AG20443 (cell line): Measurements from ENCODE around the gene MAGEB6.
"Not testable (repeated sequence)": the region's sequence is repeated elsewhere in the genome, so short reads cannot be mapped to it uniquely, and the experiment has no call there.

Experiments used
- DNase-seq: peaks from one replicate; pipeline ENCODE4 v3.0.0; 2012; ENCODE audit warnings: low spot score, mixed read lengths

Gene MAGEB6, protein sequence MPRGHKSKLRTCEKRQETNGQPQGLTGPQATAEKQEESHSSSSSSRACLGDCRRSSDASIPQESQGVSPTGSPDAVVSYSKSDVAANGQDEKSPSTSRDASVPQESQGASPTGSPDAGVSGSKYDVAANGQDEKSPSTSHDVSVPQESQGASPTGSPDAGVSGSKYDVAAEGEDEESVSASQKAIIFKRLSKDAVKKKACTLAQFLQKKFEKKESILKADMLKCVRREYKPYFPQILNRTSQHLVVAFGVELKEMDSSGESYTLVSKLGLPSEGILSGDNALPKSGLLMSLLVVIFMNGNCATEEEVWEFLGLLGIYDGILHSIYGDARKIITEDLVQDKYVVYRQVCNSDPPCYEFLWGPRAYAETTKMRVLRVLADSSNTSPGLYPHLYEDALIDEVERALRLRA

DNA sequence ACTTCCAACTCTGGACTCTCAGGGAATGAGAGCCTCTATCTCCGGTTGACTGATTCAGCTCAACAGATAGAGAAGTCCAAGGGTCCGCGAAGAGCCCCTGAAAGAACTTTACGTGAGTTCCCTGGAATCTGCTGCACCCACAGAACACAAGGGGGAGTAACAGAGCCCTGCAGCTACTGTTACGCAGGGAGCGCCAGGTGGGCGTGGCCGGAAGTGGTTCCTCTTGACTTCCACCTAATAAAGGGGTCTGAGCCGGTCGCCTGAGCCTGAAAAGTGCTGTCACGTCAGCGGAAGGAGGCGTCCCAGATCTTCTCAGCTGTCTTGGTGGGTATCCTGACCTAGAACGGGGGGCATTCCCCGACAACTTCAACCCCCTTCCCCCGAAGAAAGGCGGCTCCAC, at the start of gene MAGEB6:
TSS of gene MAGEB6 (plus strand) at position 237 of the 400 bp plus-strand sequence. CDS start 1,407 bp downstream, outside the sequence.
- no peak for DNase-seq

DNA sequence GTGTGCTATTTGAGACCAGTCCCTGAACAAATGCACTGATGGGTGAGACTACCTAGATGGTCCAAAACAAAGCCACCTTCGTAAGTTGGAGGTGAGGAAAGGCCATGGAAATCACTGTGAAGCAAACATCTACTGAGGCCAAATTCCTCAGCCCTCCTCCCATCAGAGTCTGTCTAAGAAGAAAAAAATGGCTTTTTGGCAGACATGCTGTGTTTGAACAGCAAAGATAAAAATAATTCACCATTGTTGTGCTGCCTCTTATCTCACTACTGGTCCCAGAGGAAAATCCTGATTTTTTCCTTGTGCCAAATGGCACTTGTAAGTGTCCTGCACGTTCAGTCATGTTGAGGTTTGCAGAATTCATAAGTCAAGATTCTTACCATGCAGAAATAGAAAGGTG, 46.2 kb upstream of the MAGEB6 start:
- DNase-seq = no peak

DNA sequence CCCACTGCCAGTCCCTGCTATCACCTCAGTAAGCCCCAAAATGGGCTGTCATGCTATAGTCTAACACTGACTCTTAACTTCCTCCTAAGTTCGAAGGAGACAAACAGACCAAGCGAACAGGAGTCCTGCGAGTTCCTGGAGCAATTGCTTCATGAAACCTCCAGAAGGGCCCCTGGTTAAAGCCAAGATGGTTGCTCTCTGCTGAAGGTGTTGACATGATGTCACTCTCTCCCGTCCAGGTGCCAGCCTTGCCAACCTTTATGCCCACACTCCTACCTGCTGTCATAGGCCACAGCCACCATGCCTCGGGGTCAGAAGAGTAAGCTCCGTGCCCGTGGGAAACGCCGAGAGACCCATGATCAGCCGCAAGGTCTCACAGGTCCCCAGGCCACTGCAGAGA, 31.9 kb upstream of the MAGEB6 start, which contains the start of gene MAGEB6B:
TSS of gene MAGEB6B (plus strand) at position 301 of the 400 bp plus-strand sequence. CDS start at position 301, 0 bp downstream.
- DNase-seq = no peak

DNA sequence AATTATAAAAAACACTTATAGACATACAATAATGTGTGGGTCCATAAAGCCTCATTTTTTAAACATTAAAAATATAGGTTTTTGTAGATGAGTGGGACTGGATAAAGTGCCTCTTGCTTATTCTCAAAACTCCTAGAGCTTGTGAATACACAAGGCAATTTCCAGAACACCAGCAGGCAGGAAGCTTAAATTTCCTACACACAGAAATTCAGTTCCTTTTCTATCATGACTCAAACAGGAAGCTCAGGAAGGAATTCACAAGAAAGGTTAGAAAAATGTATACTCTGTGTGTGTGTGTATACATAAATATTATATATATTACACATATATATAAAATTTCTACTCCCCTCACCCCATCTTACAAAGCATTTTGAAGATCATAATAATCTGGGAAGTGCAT, 11.3 kb downstream of the MAGEB6 start:
- DNase-seq = no peak

DNA sequence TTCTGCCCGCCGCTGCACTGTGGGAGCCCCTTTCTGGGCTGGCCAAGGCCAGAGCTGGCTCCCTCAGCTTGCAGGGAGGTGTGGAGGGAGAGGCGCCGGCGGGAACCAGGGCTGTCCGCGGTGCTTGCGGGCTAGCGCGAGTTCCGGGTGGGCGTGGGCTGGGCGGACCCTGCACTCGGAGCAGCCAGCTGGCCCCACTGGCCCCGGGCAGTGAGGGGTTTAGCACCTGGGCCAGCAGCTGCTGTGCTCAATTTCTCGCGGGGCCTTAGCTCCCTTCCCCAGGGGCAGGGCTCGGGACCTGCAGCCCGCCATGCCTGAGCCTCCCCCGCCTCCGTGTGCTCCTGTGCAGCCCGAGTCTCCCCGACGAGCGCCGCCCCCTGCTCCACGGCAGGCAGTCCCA, 12.5 kb downstream of the MAGEB6 start:
- DNase-seq = not testable (repeated sequence)

DNA sequence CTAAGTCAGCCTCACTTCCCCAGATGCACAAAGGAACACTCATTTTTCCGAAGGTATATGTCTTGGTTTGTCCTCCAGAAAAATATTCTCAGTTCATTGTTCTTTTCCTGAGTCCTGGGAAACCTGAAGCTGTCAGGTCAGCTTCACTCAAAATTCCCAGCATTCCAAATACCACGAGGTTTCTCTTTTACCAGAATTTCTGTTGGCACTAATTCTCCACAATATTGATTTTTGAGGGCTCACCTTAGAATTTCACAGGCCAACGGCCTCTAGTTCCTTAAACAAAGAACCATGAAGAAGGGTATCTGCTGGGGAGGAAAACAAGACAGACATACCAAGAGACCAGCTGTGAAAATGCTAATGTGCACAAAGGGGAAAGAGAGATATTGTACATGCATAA, 15.8 kb downstream of the MAGEB6 start:
- DNase-seq = no peak

DNA sequence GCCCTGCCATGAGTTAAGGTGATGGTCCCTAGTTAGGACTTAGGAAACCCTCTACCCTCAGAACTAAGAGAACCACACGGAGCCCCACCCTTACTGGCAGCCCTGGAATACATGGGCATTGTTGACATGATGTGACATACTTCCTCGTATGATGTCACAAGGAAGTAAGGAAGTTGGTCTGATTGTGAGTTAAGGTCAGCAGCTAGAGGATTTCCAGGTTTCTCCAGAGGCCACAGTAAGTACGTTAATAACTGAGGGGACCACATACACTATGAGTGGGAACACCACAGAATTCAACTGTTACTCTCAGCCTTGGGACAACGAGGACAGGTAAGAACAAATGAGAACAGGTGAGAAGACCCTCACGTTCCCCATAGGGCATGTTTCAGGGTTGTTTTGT, 23.6 kb downstream of the MAGEB6 start, which contains the start of gene MAGEB5:
TSS of gene MAGEB5 (plus strand) at position 301 of the 400 bp plus-strand sequence. CDS start 1,133 bp downstream, outside the sequence.
- no peak for DNase-seq

DNA sequence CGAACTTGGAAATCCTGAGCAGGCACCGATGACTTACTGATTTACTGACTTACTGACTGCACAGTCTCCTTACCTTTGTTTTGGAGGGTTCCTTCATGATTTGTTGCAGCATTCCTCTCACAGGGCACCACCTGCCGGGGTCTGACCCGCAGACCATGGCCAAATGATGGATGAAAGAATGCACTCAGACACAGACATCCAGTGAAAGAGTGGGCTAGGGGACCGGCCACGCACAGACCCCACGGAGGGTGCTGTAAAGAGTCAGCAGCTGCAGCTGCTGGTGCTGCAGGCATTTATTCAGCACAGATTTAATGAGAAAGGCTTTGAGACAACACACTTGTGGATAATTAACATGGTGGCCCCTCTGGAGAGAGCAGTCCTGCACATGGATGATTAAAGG, 27.1 kb downstream of the MAGEB6 start:
- DNase-seq = no peak

DNA sequence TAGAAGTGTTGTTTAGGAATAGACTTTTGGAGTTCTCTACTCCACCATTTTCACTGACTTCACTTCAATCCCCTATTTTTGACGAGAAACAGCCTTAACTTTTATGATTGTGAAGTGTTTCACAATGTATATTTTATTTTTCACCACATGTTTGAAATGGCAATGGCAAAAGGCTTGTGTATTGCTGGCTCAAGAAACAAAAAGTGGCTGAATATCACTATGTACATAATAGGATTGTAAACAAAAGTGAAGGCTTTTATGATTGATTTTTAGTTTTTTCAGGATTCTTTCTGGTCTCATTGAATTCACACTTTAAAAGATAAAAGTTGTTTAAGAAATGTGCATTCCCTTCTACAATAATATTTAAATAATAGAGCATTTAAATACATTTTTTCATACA, 41.9 kb downstream of the MAGEB6 start:
- DNase-seq = no peak
